ENCODE measurements around the gene CNTNAP2.

- no peak for TF ChIP-seq CTCF (IDR thresholded peaks at IDR 0.05)
- TF ChIP-seq POLR2A (IDR thresholded peaks at IDR 0.05), result no peak
Measured at GRCh38 chr7:146892151-146892550, 775.5 kb downstream of the CNTNAP2 start.

Data from heart left ventricle (tissue), 13 donors.